Kidney (tissue), 14 donors: ENCODE measurements around the gene SIGLEC8. TPM values are rescaled to one million over a fixed set of nuclear protein-coding genes. Genes with fewer than 3 reads are reported as not detected.

Source experiments
- DNase-seq, 5 donors: peaks; one replicate each; pipeline ENCODE4 v3.0.0-alpha.2; 2013 to 2020
- FAIRE-seq: peaks from 2 replicates; lab custom pipeline; 2012; peaks lifted over from hg19 to GRCh38; lab: Jason Lieb, UNC
- H3K27ac ChIP-seq, 2 donors: one replicate each; pipeline ENCODE4 v1.7.0; 2013; ENCODE audit warnings: low read depth in 2 of 2, low read length in 2 of 2, inconsistent platforms in 1 of 2
- H3K27me3 ChIP-seq: one replicate; pipeline ENCODE4 v1.7.1; 2013; ENCODE audit warnings: low read length, inconsistent platforms; ENCODE audit not compliant: control insufficient read depth, insufficient read depth
- H3K36me3 ChIP-seq, 3 donors: one replicate each; pipeline versions ENCODE4 v1.7.0 to v1.7.1; 2013; ENCODE audit warnings: low read length in 3 of 3, control low read depth in 1 of 3, inconsistent platforms in 1 of 3; ENCODE audit not compliant: insufficient read depth in 3 of 3, control insufficient read depth in 2 of 3
- H3K4me1 ChIP-seq, 3 donors: one replicate each; pipeline versions ENCODE4 v1.7.0 to v1.7.1; 2013; ENCODE audit warnings: low read length in 3 of 3, inconsistent platforms in 1 of 3, low read depth in 1 of 3; ENCODE audit not compliant: control insufficient read depth in 2 of 3, insufficient read depth in 2 of 3
- H3K4me3 ChIP-seq, 3 donors: one replicate each; pipeline versions ENCODE4 v1.7.0 to v1.8.1; 2013; ENCODE audit warnings: low read length in 3 of 3, control low read depth in 1 of 3, inconsistent platforms in 1 of 3
- H3K9ac ChIP-seq, 3 donors: one replicate each; pipeline versions ENCODE4 v1.7.0 to v1.7.1; 2013; ENCODE audit warnings: low read length in 3 of 3, control low read depth in 1 of 3, inconsistent platforms in 1 of 3
- H3K9me3 ChIP-seq, 3 donors: one replicate each; pipeline versions ENCODE4 v1.7.0 to v1.7.1; 2013; ENCODE audit warnings: low read length in 3 of 3, control low read depth in 1 of 3, inconsistent platforms in 1 of 3; ENCODE audit not compliant: control insufficient read depth in 2 of 3, insufficient read depth in 1 of 3
- CTCF ChIP-seq: IDR thresholded peaks from 3 replicates; pipeline ENCODE4 v1.5.1; 2012; ENCODE audit warnings: mild to moderate bottlenecking, moderate library complexity, borderline replicate concordance; ENCODE audit not compliant: insufficient read depth; ENCODE audit errors: extremely low read depth
- intact Hi-C: fragments of 100-400 bp; cut with DNase I; formaldehyde crosslinking; loops from one replicate; pipeline ENCODE4 v1.11.1; 2022
- polyA plus RNA-seq: library from polyadenylated mRNA; stranded (reverse); fragments of 350-450 nt; fragmentation: Illumina TruSeq; extraction: RNeasy Lipid Tissue Mini Kit (QIAGEN cat#74804); gene quantifications from one replicate; pipeline ENCODE4 v1.2.3, GENCODE V29; 2014; ENCODE audit warnings: low read depth, low replicate concordance; ENCODE audit not compliant: insufficient read depth
- total RNA-seq: library from RNA; stranded (reverse); fragmentation: NEBNext Ultra II Directional; extraction: Animal tissue kit (Norgen Biotek cat#: 25700); gene quantifications from one replicate; pipeline ENCODE4 v1.2.1, GENCODE V29; 2021
- donor health status: control.
- donor health status: control.
- donor health status: control.
- donor health status: control.
- donor health status: control.
- donor health status: DM: yes; HTN: yes; CAD: no.
- donor health status: Normal renal cell carcinoma (clear cell type).

SIGLEC8 gene
- total and polyA plus RNA-seq, 2 donors from 2014 or later = 1.8 TPM; not detected in 1

GRCh38 chr19:51410950-51411748 lies 47.1 kb downstream of the SIGLEC8 start:
- Histone ChIP-seq H3K36me3 (no peaks in the 10 kb centered on the region), H3K9me3 (no peaks in the 10 kb centered on the region), H3K4me3 (no peak overlapping the region), H3K27ac (no peak overlapping the region), H3K27me3 (no peaks in the 10 kb centered on the region), H3K9ac (no peak overlapping the region), H3K4me1 (no peaks in the 10 kb centered on the region)
- DNase-seq (no peak), FAIRE-seq (no peak)
- TF ChIP-seq CTCF = no peak
- intact Hi-C loops = no loop called here

- DNase-seq = peak in 3 of 5 donors; percentile 3 to 31 (median 25)
- no peak overlapping the region for H3K9ac ChIP-seq
- TF ChIP-seq CTCF = peak; percentile 26
- H3K4me3 ChIP-seq = no peak overlapping the region
- no peak for FAIRE-seq
- no peaks in the 10 kb centered on the region for H3K36me3 ChIP-seq
- no peaks in the 10 kb centered on the region for H3K9me3 ChIP-seq
- H3K27me3 ChIP-seq = no peaks in the 10 kb centered on the region
- no peak overlapping the region for H3K27ac ChIP-seq
- no peaks in the 10 kb centered on the region for H3K4me1 ChIP-seq
- intact Hi-C loops = no loop called here
These were observed 50.6 kb downstream of the SIGLEC8 start for GRCh38 chr19:51407511-51408131.

GRCh38 chr19:51402117-51402516 lies 56.1 kb downstream of the SIGLEC8 start:
- FAIRE-seq (no peak), DNase-seq (peak in 1 of 5 donors; percentile 8)
- Histone ChIP-seq H3K9me3 (peaks cover 0 to 8% (median 0%) of the 10 kb centered on the region in 3 donors), H3K4me3 (no peak overlapping the region), H3K9ac (no peak overlapping the region), H3K4me1 (no peaks in the 10 kb centered on the region), H3K27ac (no peak overlapping the region), H3K36me3 (no peaks in the 10 kb centered on the region), H3K27me3 (no peaks in the 10 kb centered on the region)
- no peak for TF ChIP-seq CTCF
- intact Hi-C loops = no loop called here

Other genes starting within 250 kb of the SIGLEC8 start
- 14.0 TPM for gene CD33, start 233.4 kb downstream of the SIGLEC8 start, total RNA-seq
- 2.6 TPM for gene CD33, start 233.4 kb downstream of the SIGLEC8 start, polyA plus RNA-seq
- gene SIGLECL1, start 207.4 kb downstream of the SIGLEC8 start, total RNA-seq = not detected
- not detected for gene SIGLECL1, start 207.4 kb downstream of the SIGLEC8 start, polyA plus RNA-seq
- gene IGLON5, start 146.8 kb downstream of the SIGLEC8 start, total RNA-seq = not detected
- 0.15 TPM for gene IGLON5, start 146.8 kb downstream of the SIGLEC8 start, polyA plus RNA-seq
- 1.8 TPM for gene VSIG10L, start 116.3 kb downstream of the SIGLEC8 start, total RNA-seq
- 2.2 TPM for gene VSIG10L, start 116.3 kb downstream of the SIGLEC8 start, polyA plus RNA-seq
- gene ETFB, start 92.1 kb downstream of the SIGLEC8 start, total RNA-seq = 76.8 TPM
- gene ETFB, start 92.1 kb downstream of the SIGLEC8 start, polyA plus RNA-seq = 620 TPM
- 1.1 TPM for gene CLDND2, start 89.5 kb downstream of the SIGLEC8 start, total RNA-seq
- gene CLDND2, start 89.5 kb downstream of the SIGLEC8 start, polyA plus RNA-seq = 6.9 TPM
- gene NKG7, start 85.8 kb downstream of the SIGLEC8 start, total RNA-seq = 7.9 TPM
- 3.5 TPM for gene NKG7, start 85.8 kb downstream of the SIGLEC8 start, polyA plus RNA-seq
- not detected for gene LIM2, start 70.5 kb downstream of the SIGLEC8 start, total RNA-seq
- not detected for gene LIM2, start 70.5 kb downstream of the SIGLEC8 start, polyA plus RNA-seq
- not detected for gene C19orf84, start 67.9 kb downstream of the SIGLEC8 start, total RNA-seq
- not detected for gene C19orf84, start 67.9 kb downstream of the SIGLEC8 start, polyA plus RNA-seq
- gene SIGLEC10, start 40.8 kb downstream of the SIGLEC8 start, total RNA-seq = 33.8 TPM
- gene SIGLEC10, start 40.8 kb downstream of the SIGLEC8 start, polyA plus RNA-seq = 0.34 TPM
- not detected for gene CEACAM18, start 20.1 kb upstream of the SIGLEC8 start, total RNA-seq
- gene CEACAM18, start 20.1 kb upstream of the SIGLEC8 start, polyA plus RNA-seq = not detected
- 0.66 TPM for gene SIGLEC12, start 43.3 kb upstream of the SIGLEC8 start, total RNA-seq
- not detected for gene SIGLEC12, start 43.3 kb upstream of the SIGLEC8 start, polyA plus RNA-seq
- 4.8 TPM for gene SIGLEC6, start 73.2 kb upstream of the SIGLEC8 start, total RNA-seq
- not detected for gene SIGLEC6, start 73.2 kb upstream of the SIGLEC8 start, polyA plus RNA-seq
- 20.1 TPM for gene ZNF175, start 112.8 kb upstream of the SIGLEC8 start, total RNA-seq
- gene ZNF175, start 112.8 kb upstream of the SIGLEC8 start, polyA plus RNA-seq = 3.3 TPM
- not detected for gene SIGLEC5, start 171.9 kb upstream of the SIGLEC8 start, total RNA-seq
- gene SIGLEC5, start 171.9 kb upstream of the SIGLEC8 start, polyA plus RNA-seq = not detected
- gene SIGLEC14, start 188.4 kb upstream of the SIGLEC8 start, total RNA-seq = 11.5 TPM
- gene SIGLEC14, start 188.4 kb upstream of the SIGLEC8 start, polyA plus RNA-seq = 0.26 TPM
- gene SPACA6, start 234.9 kb upstream of the SIGLEC8 start, total RNA-seq = 25.4 TPM
- gene SPACA6, start 234.9 kb upstream of the SIGLEC8 start, polyA plus RNA-seq = 18.9 TPM